ENCODE measurements around the gene ZNF620.
"Not testable (repeated sequence)": the region's sequence is repeated elsewhere in the genome, so short reads cannot be mapped to it uniquely, and the experiment has no call there.

ZNF620 gene

DNA sequence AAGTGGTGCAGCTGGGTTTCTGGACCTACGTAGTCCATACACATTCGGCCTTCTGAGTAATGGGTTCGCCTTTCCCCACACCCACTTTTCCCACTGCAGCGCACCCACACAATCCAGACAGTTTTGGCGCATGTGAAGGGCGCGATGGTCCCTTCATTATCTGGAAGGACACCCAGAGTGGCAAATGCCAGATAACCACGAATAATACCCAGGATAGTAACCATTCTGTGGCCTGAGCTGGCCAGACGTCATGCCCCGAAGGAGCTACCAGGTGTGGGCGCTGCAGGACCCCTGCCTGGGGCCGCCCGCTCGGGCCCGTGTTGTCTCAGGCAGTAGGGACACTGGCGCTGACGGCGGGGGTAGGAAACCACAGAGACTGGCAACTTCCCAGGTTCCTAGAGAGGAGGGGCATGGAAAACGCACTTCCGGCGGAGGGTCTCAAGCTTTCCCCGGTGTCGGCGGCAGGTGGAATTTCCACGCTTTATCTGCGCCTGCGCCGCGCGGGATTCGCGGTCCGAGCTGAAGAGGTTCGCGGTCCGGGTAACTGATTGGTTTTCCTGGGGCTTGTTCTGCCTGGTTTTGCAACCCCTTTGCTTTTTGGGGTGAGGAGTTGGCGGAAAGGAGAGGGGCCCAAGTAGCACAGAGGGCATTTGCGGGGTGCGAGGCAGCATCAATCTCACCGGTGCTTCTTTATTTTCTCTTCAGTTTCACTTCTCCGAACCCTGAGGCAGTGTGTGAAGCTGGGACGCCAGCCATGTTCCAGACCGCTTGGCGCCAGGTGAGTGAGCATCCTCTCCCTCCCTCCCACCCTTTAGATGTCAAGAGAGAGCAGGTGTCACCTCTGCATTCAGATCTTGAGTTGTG is at the start of gene ZNF620:
Gene ZNF620 (plus strand): TSS at position 441 of the 864 bp plus-strand sequence. CDS start 314 bp downstream, at position 755.
- DNase-seq: peak; percentile 56 to 72

DNA sequence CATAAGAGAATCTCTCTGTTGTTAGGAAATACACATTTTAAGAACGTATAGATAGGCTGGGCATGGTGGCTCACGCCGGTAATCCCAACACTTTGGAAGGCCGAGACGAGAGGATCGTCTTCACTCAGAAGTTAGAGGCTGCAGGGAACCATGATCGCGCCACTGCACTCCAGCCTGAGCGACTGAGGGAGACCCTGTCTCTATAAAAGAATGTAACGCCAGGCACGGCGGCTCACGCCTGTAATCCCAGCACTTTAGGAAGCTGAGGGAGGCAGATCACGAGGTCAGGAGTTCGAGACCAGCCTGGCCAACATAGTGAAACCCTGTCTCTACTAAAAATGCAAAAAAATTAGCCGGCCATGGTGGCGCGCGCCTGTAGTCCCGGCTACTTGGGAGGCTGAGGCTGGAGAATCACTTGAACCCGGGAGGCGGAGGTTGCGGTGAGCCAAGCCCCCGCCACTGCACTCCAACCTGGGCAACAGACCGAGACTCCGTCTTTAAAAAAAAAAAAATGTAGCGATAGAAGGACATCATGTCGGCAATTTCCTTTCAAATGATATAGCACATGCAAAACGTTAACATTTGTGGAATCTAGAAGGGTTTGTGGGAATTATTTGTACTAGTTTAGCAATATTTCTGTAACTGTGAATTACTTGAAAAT is 49.4 kb upstream of the ZNF620 start:
- DNase-seq: no peak

- peak; percentile 95 to 96 for DNase-seq
Observed at GRCh38 chr3:40456940-40457823, 48.7 kb upstream of the ZNF620 start, which contains the start of gene RPL14. RPL14 (plus strand) TSS chr3:40457339; CDS start chr3:40457472, 133 bp downstream.

DNA sequence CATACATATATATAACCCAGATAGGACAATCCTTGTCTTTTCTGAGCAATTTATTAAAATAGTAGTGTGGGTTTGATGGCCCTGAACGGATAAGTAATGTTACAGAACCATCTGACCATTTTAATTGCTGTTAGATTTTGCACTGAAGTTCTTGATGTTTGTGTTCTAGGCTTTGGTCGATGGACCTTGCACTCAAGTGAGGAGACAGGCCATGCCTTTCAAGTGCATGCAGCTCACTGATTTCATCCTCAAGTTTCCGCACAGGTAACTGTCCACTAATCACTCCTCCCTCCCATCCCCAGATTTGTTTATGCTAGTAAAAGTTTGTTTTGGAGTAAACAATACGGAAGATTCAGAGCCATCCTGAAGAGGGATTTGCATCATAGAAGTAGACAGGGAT is 47.4 kb upstream of the ZNF620 start:
- DNase-seq: no peak

GRCh38 chr3:40460481-40460880 is 45.4 kb upstream of the ZNF620 start:
- DNase-seq: peak in 1 of 2 donors; percentile 18

DNA sequence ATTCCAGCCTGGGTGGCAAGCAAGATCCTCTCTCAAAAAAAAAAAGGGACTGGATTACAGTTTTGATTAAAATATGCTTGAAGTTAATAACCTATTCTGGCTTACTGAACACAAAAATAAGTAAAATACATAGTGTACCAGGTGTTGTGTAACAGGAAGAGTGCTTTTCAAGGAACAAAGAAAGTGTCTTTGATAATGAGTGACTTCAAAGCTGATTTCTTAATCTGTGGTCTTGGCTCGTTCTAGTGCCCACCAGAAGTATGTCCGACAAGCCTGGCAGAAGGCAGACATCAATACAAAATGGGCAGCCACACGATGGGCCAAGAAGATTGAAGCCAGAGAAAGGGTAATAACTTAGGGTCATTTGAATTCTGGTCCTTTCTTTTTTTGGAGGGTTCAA is 44.7 kb upstream of the ZNF620 start:
- DNase-seq: no peak

DNA sequence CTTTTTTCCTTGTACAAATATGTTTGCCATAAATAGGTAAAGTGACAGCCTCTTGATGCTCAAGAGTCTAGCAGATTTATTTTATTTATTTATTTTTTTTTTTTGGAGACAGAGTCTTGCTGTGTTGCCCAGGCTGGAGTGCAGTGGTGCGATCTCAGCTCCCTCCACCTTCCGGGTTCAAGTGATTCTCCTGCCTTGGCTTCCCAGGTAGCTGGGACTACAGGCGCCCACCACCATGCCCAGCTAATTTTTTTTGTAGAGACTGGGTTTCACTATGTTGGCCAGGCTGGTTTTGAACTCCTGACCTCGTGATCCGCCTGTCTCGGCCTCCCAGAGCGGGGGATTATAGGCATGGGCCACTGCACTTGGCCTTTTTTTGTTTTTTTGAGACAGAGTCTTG is 43.0 kb upstream of the ZNF620 start:
- DNase-seq: not testable (repeated sequence)

DNA sequence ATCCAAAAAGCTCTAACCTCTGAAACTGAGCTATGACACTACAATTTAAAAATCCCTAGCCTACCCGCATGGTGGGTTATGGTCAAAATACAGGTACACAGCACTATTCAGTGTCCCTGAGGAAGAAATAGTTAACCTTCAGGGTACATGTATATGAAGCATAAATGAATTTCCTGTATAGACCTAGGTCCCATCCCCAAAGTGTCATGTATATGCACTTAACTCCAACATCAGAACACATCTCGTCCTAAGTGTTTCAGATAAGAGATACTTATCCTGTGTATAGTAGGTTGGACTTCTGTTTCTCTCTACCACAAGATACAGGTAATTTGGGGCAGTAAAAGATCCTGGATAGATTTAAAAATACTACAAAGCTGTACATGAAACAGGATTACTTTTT is 42.3 kb upstream of the ZNF620 start:
- DNase-seq: no peak

DNA sequence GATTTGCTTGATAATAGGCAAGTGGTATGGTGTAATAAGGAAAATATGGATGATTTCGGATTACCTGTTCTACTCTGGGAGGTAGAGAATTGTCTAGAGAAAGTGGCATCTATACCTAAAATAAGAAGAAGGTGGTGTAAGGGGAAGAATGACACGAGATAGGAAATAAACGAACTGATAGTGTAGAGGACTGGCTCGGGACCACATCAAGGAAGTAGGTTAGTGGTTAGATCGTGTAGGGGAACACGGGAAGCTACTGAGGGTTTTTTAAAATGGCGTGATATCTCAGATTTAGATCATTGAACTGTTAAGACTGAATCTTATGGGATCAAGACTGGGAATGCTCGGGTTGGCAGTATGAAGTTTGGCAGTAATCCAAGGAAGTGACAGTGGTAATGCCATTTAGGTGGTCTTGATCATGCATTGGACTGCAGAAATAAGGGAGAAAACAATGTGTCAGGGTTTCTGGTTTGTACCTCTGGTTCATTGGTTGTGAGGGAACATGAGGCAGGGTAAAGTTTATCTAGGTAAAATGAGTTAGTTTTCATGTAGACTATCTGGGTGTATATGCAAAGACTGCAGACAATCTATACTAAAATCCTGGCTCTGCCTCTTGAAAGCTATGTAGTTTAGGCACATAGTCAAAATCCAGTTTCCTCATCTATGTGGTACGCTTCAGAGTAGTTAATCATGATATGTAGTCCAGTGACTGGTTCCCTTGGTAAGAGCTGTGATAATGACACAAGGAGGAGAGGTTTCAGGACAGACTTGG is 41.3 kb upstream of the ZNF620 start:
- no peak for DNase-seq

GRCh38 chr3:40465111-40465407 is 40.8 kb upstream of the ZNF620 start:
- no peak for DNase-seq

- DNase-seq: no peak
Observed at GRCh38 chr3:40465456-40465855, 40.4 kb upstream of the ZNF620 start.

- no peak for DNase-seq
Observed at GRCh38 chr3:40468018-40468417, 37.8 kb upstream of the ZNF620 start.

- DNase-seq: no peak
Observed at GRCh38 chr3:40470701-40471100, 35.1 kb upstream of the ZNF620 start.

GRCh38 chr3:40476478-40477470 is 29.1 kb upstream of the ZNF620 start, which contains the start of gene ZNF619:
ZNF619 (plus strand) TSS chr3:40477122; CDS start chr3:40477980, 858 bp downstream.
- peak; percentile 56 to 61 for DNase-seq

GRCh38 chr3:40477666-40478065 is 28.2 kb upstream of the ZNF620 start:
- no peak for DNase-seq

DNA sequence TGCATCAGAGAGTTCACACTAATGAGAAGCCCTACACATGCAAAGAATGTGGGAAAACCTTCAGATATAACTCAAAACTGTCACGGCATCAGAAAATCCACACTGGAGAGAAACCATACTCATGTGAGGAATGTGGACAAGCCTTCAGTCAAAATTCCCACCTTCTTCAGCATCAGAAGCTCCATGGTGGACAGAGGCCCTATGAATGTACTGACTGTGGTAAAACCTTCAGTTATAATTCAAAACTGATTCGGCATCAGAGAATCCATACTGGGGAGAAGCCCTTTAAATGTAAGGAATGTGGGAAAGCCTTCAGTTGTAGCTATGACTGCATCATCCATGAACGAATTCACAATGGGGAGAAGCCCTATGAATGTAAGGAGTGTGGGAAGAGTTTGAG is 18.7 kb upstream of the ZNF620 start:
- no peak for DNase-seq

- no peak for DNase-seq
Observed at GRCh38 chr3:40490916-40491315, 14.9 kb upstream of the ZNF620 start.

DNA sequence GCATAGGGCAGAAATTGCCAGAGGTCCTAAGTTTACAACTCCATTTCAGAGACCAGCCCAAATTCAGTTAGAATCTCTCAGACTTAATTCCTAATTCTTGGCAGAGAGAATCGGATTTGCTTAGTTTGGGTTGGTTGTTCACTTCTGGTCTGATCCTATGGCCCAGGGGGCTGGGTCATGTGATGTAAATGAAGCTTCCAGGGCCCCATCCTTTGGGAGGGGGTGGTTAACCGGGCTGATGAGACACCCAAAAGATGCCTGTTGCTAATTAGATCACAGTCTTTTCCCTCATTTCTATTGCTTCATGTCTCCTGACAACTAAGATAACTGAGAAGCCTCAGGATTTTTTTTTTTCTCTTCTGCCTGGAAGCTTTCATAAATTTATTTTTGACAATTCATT is 11.1 kb upstream of the ZNF620 start:
- no peak for DNase-seq

- DNase-seq: no peak
Observed at GRCh38 chr3:40497288-40497687, 8.6 kb upstream of the ZNF620 start.

DNA sequence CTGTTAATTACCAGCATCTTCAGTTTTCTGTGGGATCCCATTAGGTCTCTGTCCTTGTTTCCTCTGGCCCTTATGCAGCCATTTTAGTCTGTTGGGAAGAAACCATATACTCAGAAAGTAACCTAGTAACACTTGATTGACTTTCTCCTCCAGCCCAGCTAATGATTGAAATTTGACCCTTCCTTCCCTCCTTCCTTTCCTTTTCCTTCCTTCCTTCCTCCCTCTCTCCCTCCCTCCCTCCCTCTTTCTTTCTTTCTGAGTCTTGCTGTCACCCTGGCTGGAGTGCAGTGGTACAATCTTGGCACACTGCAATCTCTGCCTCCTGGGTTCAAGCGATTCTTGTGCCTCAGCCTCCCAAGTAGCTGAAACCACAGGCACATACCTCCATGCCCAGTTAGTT is 5.9 kb upstream of the ZNF620 start:
- no peak for DNase-seq

DNA sequence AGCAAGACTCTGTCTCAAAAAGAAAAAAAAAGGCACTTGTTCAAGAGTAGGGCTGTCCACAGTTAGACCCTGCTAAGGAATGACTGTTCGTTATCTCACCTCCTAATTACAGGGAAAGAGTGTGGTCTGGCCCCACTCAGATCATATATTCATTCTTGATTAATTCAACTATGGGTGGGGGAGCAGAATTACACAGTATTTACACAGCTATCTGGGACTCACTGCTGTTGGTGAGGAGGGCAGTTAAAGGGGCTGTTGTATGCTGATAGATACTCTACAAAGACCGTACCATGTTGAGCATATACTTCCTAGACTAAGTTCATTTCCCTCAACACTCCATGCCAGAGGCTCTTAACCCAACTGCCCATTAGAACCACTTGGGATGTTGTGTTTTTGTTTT is 3.8 kb upstream of the ZNF620 start:
- no peak for DNase-seq

Data from stimulated activated CD4-positive, alpha-beta T cell treated with anti-CD3 and anti-CD28 coated beads, Interleukin-2, amount 100 ng/mL, for 24 hours (primary cell).